K562 (cell line): ENCODE results near the gene TMEM143. TPM values are rescaled to one million over a fixed set of nuclear protein-coding genes. Genes with fewer than 3 reads are reported as not detected.
A peak's percentile ranks its signal among the peaks of the same experiment; 100 is the strongest.

ENCODE experiments used
- BRD4 ChIP-seq: fragments of 200-600 bp; sonication (generic); IDR thresholded peaks from 2 replicates; pipeline ENCODE4 v1.6.1; 2017; ENCODE audit warnings: inconsistent platforms
- CBFB ChIP-seq: sonication (generic); formaldehyde crosslinking; IDR thresholded peaks from 2 replicates; pipeline ENCODE4 v1.4.0; 2020; ENCODE audit warnings: mild to moderate bottlenecking, missing genetic modification reagents
- CREB1 ChIP-seq, 2 experiments: sonication (generic) in 1 of 2; formaldehyde crosslinking in 1 of 2; IDR thresholded peaks; 2 replicates each; pipeline versions ENCODE4 v1.6.1 to v1.8.0; 2012 to 2022; ENCODE audit warnings: inconsistent platforms in 1 of 2, mild to moderate bottlenecking in 1 of 2, missing genetic modification reagents in 1 of 2, moderate library complexity in 1 of 2
- EP400 ChIP-seq: fragments of 450-650 bp; IDR thresholded peaks from 2 replicates; pipeline ENCODE4 v1.6.1; 2017; ENCODE audit warnings: antibody characterized with exemption, mild to moderate bottlenecking, moderate library complexity
- HMG20A ChIP-seq: fragments of 450-650 bp; formaldehyde crosslinking; conservative IDR thresholded peaks from 2 replicates; pipeline ENCODE4 v1.4.0; 2020; ENCODE audit warnings: mild to moderate bottlenecking, mixed read lengths
- MCM5 ChIP-seq: fragments of 450-650 bp; IDR thresholded peaks from 2 replicates; pipeline ENCODE4 v1.6.1; 2016; ENCODE audit warnings: low read depth
- NR2C1 ChIP-seq, 2 experiments: fragments of 450-650 bp; IDR thresholded peaks; 2 replicates each; pipeline ENCODE4 v1.6.1; 2017; ENCODE audit warnings: mild to moderate bottlenecking in 2 of 2, antibody characterized with exemption in 1 of 2, inconsistent platforms in 1 of 2, missing compliant biosample characterization in 1 of 2, missing genetic modification characterization in 1 of 2
- SMARCA4 ChIP-seq: fragments of 450-650 bp; IDR thresholded peaks from 2 replicates; pipeline ENCODE4 v1.6.1; 2016
- TSC22D4 ChIP-seq: fragments of 450-650 bp; IDR thresholded peaks from 2 replicates; pipeline ENCODE4 v1.6.1; 2016; ENCODE audit warnings: missing genetic modification characterization, missing biosample characterization, control low read depth
- ZBTB26 ChIP-seq: fragments of 450-650 bp; formaldehyde crosslinking; IDR thresholded peaks from 2 replicates; pipeline ENCODE4 v1.4.0; 2022; ENCODE audit warnings: missing genetic modification characterization
- polyA plus RNA-seq, 8 experiments: library from polyadenylated mRNA; depleted of rRNA in 4 of 8; stranded (reverse) in 5 of 8; unstranded in 3 of 8; fragments of >200 nt; fragmentation: Nextera tagmentation in 2 of 8; fragmentation: Illumina TruSeq in 1 of 8; extraction: Ambion mirVana in 2 of 8; extraction: Trizol in 1 of 8; gene quantifications; 2 replicates each; pipeline versions ENCODE4 v1.2.1 to v1.2.3, GENCODE V29; 2011 to 2014; ENCODE audit warnings: inconsistent platforms in 1 of 8, missing spikeins in 1 of 8
- total RNA-seq, 7 experiments: library from RNA; depleted of rRNA in 6 of 7; stranded (reverse); fragments of >200 nt in 6 of 7; fragmentation: Illumina TruSeq in 2 of 7; extraction: Trizol in 2 of 7; gene quantifications; 2 replicates each; pipeline versions ENCODE4 v1.2.1 to v1.2.3, GENCODE V29; 2011 to 2021; ENCODE audit warnings: low replicate concordance in 1 of 7
- TF ChIP-seq, protein P1 (sequence below): fragments of 250-450 bp; sonication (Bioruptor Pico); IDR thresholded peaks from 2 replicates; pipeline ENCODE4 v1.4.0; 2020; ENCODE audit warnings: mild to moderate bottlenecking, moderate library complexity, borderline replicate concordance
- TF ChIP-seq, protein P2 (sequence below): fragments of 250-450 bp; sonication (Bioruptor Pico); IDR thresholded peaks from 2 replicates; pipeline ENCODE4 v1.4.0; 2020
- TF ChIP-seq, protein P3 (sequence below): fragments of 250-450 bp; sonication (Bioruptor Pico); IDR thresholded peaks from 2 replicates; pipeline ENCODE4 v1.5.0; 2021
- TF ChIP-seq, protein P4 (sequence below), 2 experiments: fragments of 450-650 bp; conservative IDR thresholded peaks; 2 replicates each; pipeline ENCODE4 v1.6.1; 2017; ENCODE audit warnings: mild to moderate bottlenecking in 2 of 2, moderate library complexity in 2 of 2

Gene TMEM143
- total and polyA plus RNA-seq, 9 of the 15 experiments (the other 6 are each of a cell fraction or from before 2014, with no cell fraction given): 0.66 to 8.8 (median 4.3) TPM

DNA sequence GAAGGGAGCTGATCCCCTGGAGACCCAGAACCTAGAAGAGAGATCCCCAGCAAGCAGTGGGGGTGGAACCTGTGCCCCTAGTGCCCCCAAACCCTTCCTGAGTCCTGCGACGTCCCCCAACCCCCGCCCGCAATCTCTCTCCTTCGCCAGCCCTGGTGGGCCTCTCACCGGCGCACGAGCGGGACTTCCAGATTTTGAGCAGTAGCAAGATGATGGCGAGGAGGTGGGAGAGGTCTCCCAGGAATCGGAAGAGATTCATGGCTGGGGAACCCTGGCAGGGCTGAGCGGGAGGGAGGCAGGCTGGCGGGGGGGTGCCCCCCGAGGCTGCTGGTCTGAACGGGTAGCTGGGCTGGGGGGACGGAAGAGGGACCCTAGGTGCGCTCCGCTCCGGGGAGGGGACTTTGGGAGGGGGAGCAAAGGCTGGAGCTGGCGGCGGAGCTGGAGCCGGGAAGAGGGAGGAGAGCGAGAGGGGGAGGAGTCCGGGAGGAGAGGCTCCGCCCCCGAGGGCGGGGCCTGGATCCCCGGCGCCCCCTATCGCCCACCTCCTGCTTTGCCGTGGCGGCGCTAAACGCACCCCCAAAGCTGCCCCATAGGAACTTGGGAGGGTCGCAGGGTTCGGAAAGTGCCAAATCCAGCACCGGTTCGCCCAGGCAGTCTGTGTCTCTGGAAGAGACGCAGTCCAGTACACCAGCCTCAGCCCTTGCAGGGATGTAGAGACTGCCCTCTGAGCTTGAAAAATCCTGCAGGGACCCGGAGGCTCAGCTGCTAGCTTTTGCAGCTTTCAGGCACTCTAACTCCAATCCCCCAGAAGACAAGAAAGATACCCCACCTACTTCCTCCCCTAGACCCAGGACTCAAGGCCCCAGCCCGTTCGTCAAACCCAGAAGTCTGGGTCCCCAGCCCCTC lies 27.6 kb upstream of the TMEM143 start, which contains the start of gene KDELR1 (continued):
- TF ChIP-seq, protein P1, sequence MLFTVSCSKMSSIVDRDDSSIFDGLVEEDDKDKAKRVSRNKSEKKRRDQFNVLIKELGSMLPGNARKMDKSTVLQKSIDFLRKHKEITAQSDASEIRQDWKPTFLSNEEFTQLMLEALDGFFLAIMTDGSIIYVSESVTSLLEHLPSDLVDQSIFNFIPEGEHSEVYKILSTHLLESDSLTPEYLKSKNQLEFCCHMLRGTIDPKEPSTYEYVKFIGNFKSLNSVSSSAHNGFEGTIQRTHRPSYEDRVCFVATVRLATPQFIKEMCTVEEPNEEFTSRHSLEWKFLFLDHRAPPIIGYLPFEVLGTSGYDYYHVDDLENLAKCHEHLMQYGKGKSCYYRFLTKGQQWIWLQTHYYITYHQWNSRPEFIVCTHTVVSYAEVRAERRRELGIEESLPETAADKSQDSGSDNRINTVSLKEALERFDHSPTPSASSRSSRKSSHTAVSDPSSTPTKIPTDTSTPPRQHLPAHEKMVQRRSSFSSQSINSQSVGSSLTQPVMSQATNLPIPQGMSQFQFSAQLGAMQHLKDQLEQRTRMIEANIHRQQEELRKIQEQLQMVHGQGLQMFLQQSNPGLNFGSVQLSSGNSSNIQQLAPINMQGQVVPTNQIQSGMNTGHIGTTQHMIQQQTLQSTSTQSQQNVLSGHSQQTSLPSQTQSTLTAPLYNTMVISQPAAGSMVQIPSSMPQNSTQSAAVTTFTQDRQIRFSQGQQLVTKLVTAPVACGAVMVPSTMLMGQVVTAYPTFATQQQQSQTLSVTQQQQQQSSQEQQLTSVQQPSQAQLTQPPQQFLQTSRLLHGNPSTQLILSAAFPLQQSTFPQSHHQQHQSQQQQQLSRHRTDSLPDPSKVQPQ: no peak
- TF ChIP-seq SMARCA4 (no peak), BRD4 (no peak), NR2C1 (IDR thresholded peaks at IDR 0.05) (0 out of 2 replicates have a peak, but pooled peaks have one; percentile 10), NR2C1 (tag; IDR thresholded peaks at IDR 0.05) (no peak), HMG20A (CRISPR knock-in tag) (no peak), TSC22D4 (tag) (no peak), EP400 (peak; percentile 3; the same call in 1 of the 2 replicates), ZBTB26 (CRISPR knock-in tag) (no peak), CREB1 (IDR thresholded peaks at IDR 0.05) (no peak), CREB1 (CRISPR knock-in tag; IDR thresholded peaks at IDR 0.05) (no peak), MCM5 (no peak), CBFB (CRISPR knock-in tag) (no peak; the same call in 1 of the 2 replicates)
- TF ChIP-seq, protein P2, sequence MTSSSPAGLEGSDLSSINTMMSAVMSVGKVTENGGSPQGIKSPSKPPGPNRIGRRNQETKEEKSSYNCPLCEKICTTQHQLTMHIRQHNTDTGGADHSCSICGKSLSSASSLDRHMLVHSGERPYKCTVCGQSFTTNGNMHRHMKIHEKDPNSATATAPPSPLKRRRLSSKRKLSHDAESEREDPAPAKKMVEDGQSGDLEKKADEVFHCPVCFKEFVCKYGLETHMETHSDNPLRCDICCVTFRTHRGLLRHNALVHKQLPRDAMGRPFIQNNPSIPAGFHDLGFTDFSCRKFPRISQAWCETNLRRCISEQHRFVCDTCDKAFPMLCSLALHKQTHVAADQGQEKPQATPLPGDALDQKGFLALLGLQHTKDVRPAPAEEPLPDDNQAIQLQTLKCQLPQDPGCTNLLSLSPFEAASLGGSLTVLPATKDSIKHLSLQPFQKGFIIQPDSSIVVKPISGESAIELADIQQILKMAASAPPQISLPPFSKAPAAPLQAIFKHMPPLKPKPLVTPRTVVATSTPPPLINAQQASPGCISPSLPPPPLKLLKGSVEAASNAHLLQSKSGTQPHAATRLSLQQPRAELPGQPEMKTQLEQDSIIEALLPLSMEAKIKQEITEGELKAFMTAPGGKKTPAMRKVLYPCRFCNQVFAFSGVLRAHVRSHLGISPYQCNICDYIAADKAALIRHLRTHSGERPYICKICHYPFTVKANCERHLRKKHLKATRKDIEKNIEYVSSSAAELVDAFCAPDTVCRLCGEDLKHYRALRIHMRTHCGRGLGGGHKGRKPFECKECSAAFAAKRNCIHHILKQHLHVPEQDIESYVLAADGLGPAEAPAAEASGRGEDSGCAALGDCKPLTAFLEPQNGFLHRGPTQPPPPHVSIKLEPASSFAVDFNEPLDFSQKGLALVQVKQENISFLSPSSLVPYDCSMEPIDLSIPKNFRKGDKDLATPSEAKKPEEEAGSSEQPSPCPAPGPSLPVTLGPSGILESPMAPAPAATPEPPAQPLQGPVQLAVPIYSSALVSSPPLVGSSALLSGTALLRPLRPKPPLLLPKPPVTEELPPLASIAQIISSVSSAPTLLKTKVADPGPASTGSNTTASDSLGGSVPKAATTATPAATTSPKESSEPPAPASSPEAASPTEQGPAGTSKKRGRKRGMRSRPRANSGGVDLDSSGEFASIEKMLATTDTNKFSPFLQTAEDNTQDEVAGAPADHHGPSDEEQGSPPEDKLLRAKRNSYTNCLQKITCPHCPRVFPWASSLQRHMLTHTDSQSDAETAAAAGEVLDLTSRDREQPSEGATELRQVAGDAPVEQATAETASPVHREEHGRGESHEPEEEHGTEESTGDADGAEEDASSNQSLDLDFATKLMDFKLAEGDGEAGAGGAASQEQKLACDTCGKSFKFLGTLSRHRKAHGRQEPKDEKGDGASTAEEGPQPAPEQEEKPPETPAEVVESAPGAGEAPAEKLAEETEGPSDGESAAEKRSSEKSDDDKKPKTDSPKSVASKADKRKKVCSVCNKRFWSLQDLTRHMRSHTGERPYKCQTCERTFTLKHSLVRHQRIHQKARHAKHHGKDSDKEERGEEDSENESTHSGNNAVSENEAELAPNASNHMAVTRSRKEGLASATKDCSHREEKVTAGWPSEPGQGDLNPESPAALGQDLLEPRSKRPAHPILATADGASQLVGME (CRISPR knock-in tag): no peak
- TF ChIP-seq, protein P3, sequence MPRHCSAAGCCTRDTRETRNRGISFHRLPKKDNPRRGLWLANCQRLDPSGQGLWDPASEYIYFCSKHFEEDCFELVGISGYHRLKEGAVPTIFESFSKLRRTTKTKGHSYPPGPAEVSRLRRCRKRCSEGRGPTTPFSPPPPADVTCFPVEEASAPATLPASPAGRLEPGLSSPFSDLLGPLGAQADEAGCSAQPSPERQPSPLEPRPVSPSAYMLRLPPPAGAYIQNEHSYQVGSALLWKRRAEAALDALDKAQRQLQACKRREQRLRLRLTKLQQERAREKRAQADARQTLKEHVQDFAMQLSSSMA (CRISPR knock-in tag): no peak
- TF ChIP-seq, protein P4, sequence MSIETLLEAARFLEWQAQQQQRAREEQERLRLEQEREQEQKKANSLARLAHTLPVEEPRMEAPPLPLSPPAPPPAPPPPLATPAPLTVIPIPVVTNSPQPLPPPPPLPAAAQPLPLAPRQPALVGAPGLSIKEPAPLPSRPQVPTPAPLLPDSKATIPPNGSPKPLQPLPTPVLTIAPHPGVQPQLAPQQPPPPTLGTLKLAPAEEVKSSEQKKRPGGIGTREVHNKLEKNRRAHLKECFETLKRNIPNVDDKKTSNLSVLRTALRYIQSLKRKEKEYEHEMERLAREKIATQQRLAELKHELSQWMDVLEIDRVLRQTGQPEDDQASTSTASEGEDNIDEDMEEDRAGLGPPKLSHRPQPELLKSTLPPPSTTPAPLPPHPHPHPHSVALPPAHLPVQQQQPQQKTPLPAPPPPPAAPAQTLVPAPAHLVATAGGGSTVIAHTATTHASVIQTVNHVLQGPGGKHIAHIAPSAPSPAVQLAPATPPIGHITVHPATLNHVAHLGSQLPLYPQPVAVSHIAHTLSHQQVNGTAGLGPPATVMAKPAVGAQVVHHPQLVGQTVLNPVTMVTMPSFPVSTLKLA (conservative IDR thresholded peaks at IDR 0.05): 0 out of 4 replicates have a peak, but pooled peaks of 1 of the 2 experiments have one; percentile 46
